ENCODE results near the gene SHTN1.

The SHTN1 gene

DNA sequence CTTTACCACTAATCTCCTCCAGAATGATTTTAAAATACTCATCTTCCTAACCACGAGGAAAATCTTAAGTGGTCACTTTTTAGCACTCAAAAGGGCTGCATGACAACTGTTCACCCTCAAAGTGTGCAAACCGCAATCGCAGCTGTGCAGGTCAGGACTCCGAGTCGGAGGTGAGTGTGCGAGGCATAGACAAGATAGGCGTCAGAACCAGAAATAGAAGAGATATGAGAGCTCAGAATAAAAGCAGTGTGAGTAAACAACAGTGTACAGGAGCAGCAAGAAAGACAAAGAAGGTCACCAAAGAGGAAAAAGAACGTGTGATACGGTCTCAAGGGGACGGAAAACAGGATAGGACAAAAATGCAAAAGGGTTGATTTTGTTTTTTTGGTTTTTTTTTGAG is 173.2 kb downstream of the SHTN1 start:
- DNase-seq (ENCODE audit: low read depth) = no peak
